Fibroblast of skin of left quadriceps (primary cell): ENCODE measurements around the gene TPRA1.

Experiments used
- DNase-seq, 2 experiments: peaks; one replicate each; pipeline ENCODE4 v3.0.0-alpha.2; 2013; ENCODE audit warnings: low read depth in 2 of 2

Gene TPRA1

DNA sequence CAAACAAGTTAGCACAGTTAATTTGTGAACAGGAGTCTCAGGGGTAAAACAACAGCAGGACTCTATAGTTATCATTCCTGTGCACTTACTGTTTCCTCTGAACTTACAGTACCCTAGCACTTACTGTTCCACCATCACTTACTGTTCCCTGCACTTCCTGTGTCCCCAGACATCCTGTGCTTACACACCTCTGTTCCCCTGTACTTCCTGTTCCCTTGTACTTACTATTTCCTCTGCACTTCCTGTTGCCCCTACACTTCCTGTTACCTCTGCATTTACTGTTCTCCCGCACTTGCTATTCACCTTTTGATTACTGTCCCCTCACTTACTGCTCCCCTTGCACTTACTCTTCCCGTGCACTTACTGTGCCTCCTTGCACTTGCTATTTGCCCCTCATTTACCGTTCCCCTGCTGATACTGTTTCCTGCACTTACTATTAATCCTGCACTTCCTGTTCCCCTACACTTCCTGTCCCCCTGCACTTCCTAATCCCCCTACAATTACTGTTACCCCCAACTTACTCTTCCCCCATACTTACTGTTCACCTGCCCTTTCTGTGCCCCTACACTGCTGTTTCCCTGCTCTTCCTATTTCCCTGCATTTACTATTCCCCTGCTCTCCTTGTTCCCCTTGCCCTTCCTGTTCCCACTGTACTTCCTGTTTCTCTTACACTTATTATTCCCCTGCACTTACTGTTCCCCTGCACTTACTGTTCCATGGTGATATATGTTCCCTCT lies 30.3 kb downstream of the TPRA1 start:
- DNase-seq: no peak

DNA sequence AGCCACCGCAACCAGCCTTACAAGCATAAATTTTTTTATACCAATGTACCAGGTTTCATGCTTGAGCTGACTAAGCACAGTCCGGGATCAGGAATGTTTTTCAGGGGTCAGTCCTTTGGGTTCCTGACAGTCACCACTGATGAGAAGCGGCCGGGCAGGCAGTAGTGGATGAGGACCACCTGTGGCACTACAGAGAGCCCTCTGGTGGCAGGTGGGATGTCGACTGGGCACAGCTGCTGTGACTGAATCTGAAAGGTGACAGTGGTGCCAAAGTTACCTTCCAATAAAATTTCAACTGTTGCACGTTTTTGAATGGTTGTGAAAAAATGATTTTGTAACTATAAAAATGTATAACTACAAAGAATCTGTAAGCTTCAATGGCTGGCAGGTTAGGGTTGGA lies 34.0 kb downstream of the TPRA1 start:
- DNase-seq: no peak

- DNase-seq: no peak
Observed at GRCh38 chr3:127555108-127555507, 35.4 kb downstream of the TPRA1 start.

- no peak for DNase-seq
Observed at GRCh38 chr3:127552038-127552437, 38.5 kb downstream of the TPRA1 start.

GRCh38 chr3:127551178-127551577 lies 39.4 kb downstream of the TPRA1 start:
- DNase-seq: no peak

GRCh38 chr3:127550468-127551157 lies 39.9 kb downstream of the TPRA1 start:
- no peak for DNase-seq

- no peak for DNase-seq
Observed at GRCh38 chr3:127549826-127550467, 40.6 kb downstream of the TPRA1 start.

GRCh38 chr3:127547761-127548605 lies 42.5 kb downstream of the TPRA1 start:
- peak; percentile 13 to 14 for DNase-seq

- DNase-seq: no peak
Observed at GRCh38 chr3:127546970-127547733, 43.4 kb downstream of the TPRA1 start.

DNA sequence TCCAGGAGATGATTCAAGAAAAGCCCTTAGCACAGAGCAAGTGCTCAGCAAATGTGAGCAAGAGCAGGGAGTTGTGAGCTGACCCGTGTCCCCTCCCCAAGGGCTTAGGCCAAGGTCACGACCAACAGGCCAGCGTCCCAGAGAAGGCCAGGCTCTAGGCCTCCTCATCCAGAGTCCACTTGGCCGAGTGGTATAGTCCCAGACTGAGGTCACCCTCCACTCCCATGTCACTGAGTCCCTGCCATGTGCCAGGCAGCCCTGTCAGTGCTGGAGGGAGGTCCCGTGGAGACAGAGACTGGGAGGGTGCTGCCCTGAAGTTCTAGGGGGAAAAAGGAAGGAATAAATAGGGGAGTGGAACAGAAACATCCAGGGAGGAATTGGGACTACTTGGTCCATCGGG lies 44.0 kb downstream of the TPRA1 start:
- no peak for DNase-seq

- no peak for DNase-seq
Observed at GRCh38 chr3:127545711-127546457, 44.6 kb downstream of the TPRA1 start.

GRCh38 chr3:127545216-127545615 lies 45.3 kb downstream of the TPRA1 start:
- DNase-seq: no peak

DNA sequence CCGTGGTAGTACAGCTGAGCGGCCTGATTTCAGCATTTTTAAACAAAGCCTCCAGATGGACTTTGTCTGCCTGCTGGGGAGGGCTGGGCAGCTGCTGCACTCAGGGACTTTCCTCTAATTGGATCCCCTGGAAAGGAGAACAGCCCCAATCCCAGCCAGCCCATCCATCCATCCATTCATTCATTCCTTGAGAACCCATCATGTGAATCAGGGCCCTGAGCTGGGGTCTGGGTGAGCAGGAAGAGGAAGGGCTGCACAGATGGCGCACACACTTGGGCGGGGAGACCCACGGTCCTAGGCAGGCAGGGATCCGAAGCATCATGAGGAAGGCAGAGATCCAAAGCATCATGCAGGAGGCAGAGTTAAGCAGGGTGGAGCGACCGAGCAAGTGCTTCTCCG lies 45.7 kb downstream of the TPRA1 start:
- no peak for DNase-seq

DNA sequence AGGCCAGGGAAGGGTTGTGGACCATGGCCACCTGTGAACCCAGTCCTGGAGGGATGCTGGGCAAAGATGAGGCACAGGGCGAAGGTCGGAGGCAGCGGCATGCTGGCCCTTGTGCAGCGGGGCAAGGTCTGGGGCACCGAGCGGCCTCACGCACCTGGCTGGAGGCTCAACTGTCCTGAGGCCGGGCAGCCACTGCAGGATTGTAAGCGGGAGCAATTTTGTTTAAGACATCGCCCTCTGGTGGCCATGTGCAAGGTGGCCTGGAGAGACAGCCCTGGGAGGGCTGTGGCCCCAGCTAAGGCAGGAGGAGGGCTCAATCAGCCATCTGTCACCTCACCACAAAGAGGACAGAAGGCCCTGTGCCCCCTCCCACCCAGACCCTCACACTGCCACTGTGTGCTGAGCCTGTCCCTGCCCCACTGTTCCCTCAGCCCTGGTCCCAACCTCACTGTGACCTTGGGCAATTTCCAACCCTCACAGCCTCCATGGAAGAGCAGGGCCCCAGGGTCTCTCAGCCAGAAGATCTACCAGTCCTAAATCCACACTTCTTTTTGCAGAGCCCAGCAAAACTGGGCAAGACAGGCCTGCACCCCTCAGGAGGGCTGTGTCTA lies 46.2 kb downstream of the TPRA1 start:
- peak; percentile 10 to 19 for DNase-seq

- no peak for DNase-seq
Observed at GRCh38 chr3:127543441-127543840, 47.1 kb downstream of the TPRA1 start.

- DNase-seq: no peak
Observed at GRCh38 chr3:127542441-127542952, 48.0 kb downstream of the TPRA1 start.

- DNase-seq: no peak
Observed at GRCh38 chr3:127541320-127541719, 49.2 kb downstream of the TPRA1 start.

GRCh38 chr3:127539366-127540060 lies 51.0 kb downstream of the TPRA1 start:
- DNase-seq: no peak

DNA sequence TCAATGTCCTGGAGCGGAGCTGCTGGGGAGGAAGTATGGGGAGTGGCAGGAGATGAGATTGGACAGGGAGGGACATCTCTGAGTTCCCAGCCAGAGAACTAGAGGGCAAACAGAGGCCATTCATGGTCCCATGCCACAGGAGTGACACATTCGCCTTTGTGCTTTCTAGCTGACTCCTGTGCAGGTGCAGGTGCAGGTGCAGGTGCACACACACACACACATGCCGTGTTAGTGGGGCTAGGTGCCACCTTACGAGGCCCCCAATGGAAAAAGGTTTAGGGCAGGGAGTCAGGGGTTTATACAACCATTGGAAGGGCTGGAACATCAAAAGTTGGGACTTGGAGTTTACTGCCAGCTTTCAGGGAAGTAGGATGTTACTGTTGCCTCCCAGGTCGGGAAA lies 52.0 kb downstream of the TPRA1 start:
- DNase-seq: no peak
